PFSK-1 (cell line): ENCODE measurements around the gene EME2.

Source experiments
- FOXP2 ChIP-seq: optimal IDR thresholded peaks from 2 replicates; pipeline ENCODE3; 2011; ENCODE audit warnings: borderline replicate concordance, control low read depth, inconsistent platforms; ENCODE audit not compliant: insufficient read depth; ENCODE audit errors: extremely low read length, extremely low read depth
- POLR2AphosphoS5 ChIP-seq: IDR thresholded peaks from 2 replicates; pipeline ENCODE4 v1.6.1; 2012; ENCODE audit warnings: low read depth, mild to moderate bottlenecking, control low read depth, low read length, moderate library complexity
- REST ChIP-seq, 2 experiments: IDR thresholded peaks; 2 replicates each; pipeline versions ENCODE4 v1.6.1 to v1.8.0; 2011 to 2012; ENCODE audit warnings: low read depth in 2 of 2, low read length in 2 of 2, control low read depth in 1 of 2, inconsistent platforms in 1 of 2, mild to moderate bottlenecking in 1 of 2, moderate library complexity in 1 of 2; ENCODE audit not compliant: insufficient read depth in 1 of 2
- SIN3A ChIP-seq: IDR thresholded peaks from 2 replicates; pipeline ENCODE4 v1.6.1; 2012; ENCODE audit warnings: mild to moderate bottlenecking, low read length, moderate library complexity, borderline replicate concordance; ENCODE audit not compliant: insufficient read depth
- TAF1 ChIP-seq: IDR thresholded peaks from 2 replicates; pipeline ENCODE4 v1.6.1; 2012; ENCODE audit warnings: low read length, control low read depth, borderline replicate concordance; ENCODE audit not compliant: insufficient read depth

DNA sequence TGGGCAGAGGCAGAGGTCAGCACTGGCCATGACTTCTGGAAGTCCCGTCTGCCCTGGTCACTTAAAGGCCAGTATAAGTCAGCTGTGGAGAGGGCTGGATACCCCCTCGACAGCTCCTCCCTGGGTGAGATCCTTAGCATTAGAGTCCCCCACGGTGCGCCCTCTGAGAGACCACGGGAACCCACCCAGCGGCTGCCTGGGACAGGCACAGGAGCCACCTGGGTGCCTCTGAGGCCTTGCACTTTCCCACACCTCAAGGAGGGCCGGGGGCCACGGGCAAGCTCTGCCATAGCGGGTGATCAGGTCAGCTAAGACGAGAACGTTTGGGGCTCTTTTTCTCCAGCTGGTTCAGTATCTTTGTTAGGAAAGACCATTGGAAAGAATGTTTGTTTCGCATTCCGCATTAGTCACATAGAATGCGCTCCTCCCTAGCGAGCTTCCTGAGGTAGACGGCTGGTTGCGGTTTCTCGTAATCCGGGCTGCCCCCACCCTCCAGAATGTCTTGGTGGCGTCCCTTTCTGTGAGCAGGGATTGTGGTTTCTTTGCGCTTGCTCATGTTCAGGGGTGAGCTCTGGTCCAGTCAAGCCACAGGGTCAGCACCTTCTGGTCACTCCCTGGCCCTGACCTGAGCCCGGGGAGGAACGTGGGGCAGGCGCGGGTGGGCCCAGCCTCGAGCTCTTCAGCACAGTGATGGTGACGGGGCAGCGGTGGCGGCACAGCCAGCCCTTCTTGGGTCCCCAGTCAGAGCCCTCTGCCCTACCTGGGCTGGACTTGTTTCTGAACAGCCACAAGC is 26.5 kb upstream of the EME2 start:
- TF ChIP-seq POLR2AphosphoS5 (no peak), TAF1 (no peak), REST (IDR thresholded peaks at IDR 0.05; ENCODE audit: insufficient read depth in 1 of 2, low read depth in 2 of 2, low read length in 2 of 2) (no peak), SIN3A (no peak), FOXP2 (no peak)
